ENCODE measurements around the gene CORO6.

DNA sequence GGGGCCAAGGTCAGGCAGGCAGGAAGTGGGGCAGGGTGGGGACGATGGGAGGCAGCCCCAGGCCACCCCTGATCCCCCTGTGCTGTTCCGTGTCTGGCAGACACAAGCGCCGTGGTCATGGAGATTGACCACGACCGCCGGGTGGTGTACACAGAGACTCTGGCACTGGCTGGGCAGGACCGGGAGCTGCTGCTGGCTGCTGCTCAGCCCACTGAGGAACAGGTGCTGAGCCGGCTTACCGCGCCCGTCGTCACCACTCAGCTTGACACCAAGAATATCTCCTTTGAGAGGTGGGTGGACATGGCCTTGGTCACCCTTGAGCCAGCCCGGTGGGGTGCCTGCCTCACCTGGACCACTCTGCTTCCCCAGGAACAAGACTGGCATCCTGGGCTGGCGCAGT lies 13.7 kb downstream of the CORO6 start:
- no peak for TF ChIP-seq POLR2AphosphoS5 (IDR thresholded peaks at IDR 0.05)
- TF ChIP-seq, protein P1, sequence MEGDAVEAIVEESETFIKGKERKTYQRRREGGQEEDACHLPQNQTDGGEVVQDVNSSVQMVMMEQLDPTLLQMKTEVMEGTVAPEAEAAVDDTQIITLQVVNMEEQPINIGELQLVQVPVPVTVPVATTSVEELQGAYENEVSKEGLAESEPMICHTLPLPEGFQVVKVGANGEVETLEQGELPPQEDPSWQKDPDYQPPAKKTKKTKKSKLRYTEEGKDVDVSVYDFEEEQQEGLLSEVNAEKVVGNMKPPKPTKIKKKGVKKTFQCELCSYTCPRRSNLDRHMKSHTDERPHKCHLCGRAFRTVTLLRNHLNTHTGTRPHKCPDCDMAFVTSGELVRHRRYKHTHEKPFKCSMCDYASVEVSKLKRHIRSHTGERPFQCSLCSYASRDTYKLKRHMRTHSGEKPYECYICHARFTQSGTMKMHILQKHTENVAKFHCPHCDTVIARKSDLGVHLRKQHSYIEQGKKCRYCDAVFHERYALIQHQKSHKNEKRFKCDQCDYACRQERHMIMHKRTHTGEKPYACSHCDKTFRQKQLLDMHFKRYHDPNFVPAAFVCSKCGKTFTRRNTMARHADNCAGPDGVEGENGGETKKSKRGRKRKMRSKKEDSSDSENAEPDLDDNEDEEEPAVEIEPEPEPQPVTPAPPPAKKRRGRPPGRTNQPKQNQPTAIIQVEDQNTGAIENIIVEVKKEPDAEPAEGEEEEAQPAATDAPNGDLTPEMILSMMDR (IDR thresholded peaks at IDR 0.05) = no peak

Measured in breast epithelium (tissue), 3 donors.